ENCODE results near the gene LBX2. TPM values are rescaled to one million over a fixed set of nuclear protein-coding genes. Genes with fewer than 3 reads are reported as not detected.

LBX2 gene
- total RNA-seq = under 1 TPM; 0.38 to 0.94 TPM
- polyA plus RNA-seq = not detected

- CTCF ChIA-PET = interaction anchor here (0.7 to 1.8 kb wide), 4 partner anchors 10 to 45 kb away, joined by 3 to 7 read pairs (median 4); partner anchors contain the start of genes CCDC142 and TTC31
Measured at GRCh38 chr2:74499267-74499939, at the start of gene LBX2. LBX2 (minus strand) TSS chr2:74499603; CDS start chr2:74499537, 66 bp downstream.

GRCh38 chr2:74548285-74548899, 49.0 kb upstream of the LBX2 start:
- peaks cover 24% of the 10 kb centered on the region for H3K27me3 ChIP-seq (ENCODE audit: insufficient read depth, low read length, poor library complexity, severe bottlenecking)
- ChIA-PET POLR2A (no interaction called here), CTCF (no interaction called here)
- H3K36me3 ChIP-seq (ENCODE audit: insufficient read depth, low read length) = no peaks in the 10 kb centered on the region
- no peak overlapping the region for H3K27ac Mint-ChIP-seq
- H3K4me3 ChIP-seq (ENCODE audit: low read length) = peak overlapping the region; percentile 12
- H3K27ac ChIP-seq (ENCODE audit: low read depth, low read length) = no peak overlapping the region
- H3K4me1 ChIP-seq (ENCODE audit: insufficient read depth, low read length) = peaks cover 12% of the 10 kb centered on the region
- peaks cover 37 to 48% of the 10 kb centered on the region in 2 donors for H3K27me3 Mint-ChIP-seq
- peak overlapping the region; percentile 28 to 77 (median 57) for H3K4me3 Mint-ChIP-seq
- no peaks in the 10 kb centered on the region for H3K36me3 Mint-ChIP-seq
- H3K4me1 Mint-ChIP-seq = peaks cover 6 to 13% (median 7%) of the 10 kb centered on the region in 3 donors
- DNase-seq = no peak
- no peaks in the 10 kb centered on the region for H3K9me3 ChIP-seq (ENCODE audit: low read length)
- H3K9me3 Mint-ChIP-seq = peaks cover 0 to 2% (median 0%) of the 10 kb centered on the region in 5 donors

More at GRCh38 chr2:74499267-74499939, at the start of gene LBX2:
- Mint-ChIP-seq H3K36me3 (peaks cover 0 to 8% (median 2%) of the 10 kb centered on the region in 3 donors), H3K9me3 (peaks cover 0 to 2% (median 0%) of the 10 kb centered on the region in 5 donors), H3K27me3 (peaks cover 36 to 55% of the 10 kb centered on the region in 2 donors), H3K4me1 (peaks cover 29 to 52% (median 35%) of the 10 kb centered on the region in 3 donors), H3K4me3 (peak within 1 kb of the TSS; percentile 88 to 95 (median 91)), H3K27ac (peak within 1 kb of the TSS; percentile 36 to 92 (median 60))
- Histone ChIP-seq H3K27ac (ENCODE audit: low read depth, low read length) (no peak within 1 kb of the TSS), H3K36me3 (ENCODE audit: insufficient read depth, low read length) (no peaks in the 10 kb centered on the region), H3K4me3 (ENCODE audit: low read length) (peak within 1 kb of the TSS; percentile 58), H3K4me1 (ENCODE audit: insufficient read depth, low read length) (peaks cover 33% of the 10 kb centered on the region), H3K9me3 (ENCODE audit: low read length) (no peaks in the 10 kb centered on the region), H3K27me3 (ENCODE audit: insufficient read depth, low read length, poor library complexity, severe bottlenecking) (peaks cover 20% of the 10 kb centered on the region)
- DNase-seq = no peak
- POLR2A ChIA-PET = no interaction called here

- ChIA-PET POLR2A (interaction anchor here (0.6 kb wide), 1 partner anchor 35 kb away, joined by 7 read pairs; no protein-coding TSS in a partner anchor), CTCF (interaction anchor here (1.2 to 3.9 kb wide), 3 partner anchors 56 to 296 kb away, joined by 3 to 16 read pairs (median 3); partner anchors contain the start of genes CCDC142 and TTC31)
- Histone ChIP-seq H3K27ac (ENCODE audit: low read depth, low read length) (no peak overlapping the region), H3K4me1 (ENCODE audit: insufficient read depth, low read length) (peaks cover 12% of the 10 kb centered on the region), H3K27me3 (ENCODE audit: insufficient read depth, low read length, poor library complexity, severe bottlenecking) (peaks cover 31% of the 10 kb centered on the region), H3K36me3 (ENCODE audit: insufficient read depth, low read length) (no peaks in the 10 kb centered on the region), H3K4me3 (ENCODE audit: low read length) (no peak overlapping the region), H3K9me3 (ENCODE audit: low read length) (no peaks in the 10 kb centered on the region)
- no peak overlapping the region for H3K27ac Mint-ChIP-seq
- peaks cover 3 to 13% (median 7%) of the 10 kb centered on the region in 3 donors for H3K4me1 Mint-ChIP-seq
- no peaks in the 10 kb centered on the region for H3K9me3 Mint-ChIP-seq
- no peaks in the 10 kb centered on the region for H3K36me3 Mint-ChIP-seq
- peaks cover 34 to 56% of the 10 kb centered on the region in 2 donors for H3K27me3 Mint-ChIP-seq
- DNase-seq = no peak
- no peak overlapping the region for H3K4me3 Mint-ChIP-seq
Measured at GRCh38 chr2:74546004-74546403, 46.6 kb upstream of the LBX2 start.

- ChIA-PET CTCF (interaction anchor here (0.8 to 3.9 kb wide), 4 partner anchors 41 to 63 kb away, joined by 3 to 16 read pairs (median 3); partner anchors contain the start of genes CCDC142 and TTC31), POLR2A (no interaction called here)
- H3K9me3 ChIP-seq (ENCODE audit: low read length) = no peaks in the 10 kb centered on the region
- no peaks in the 10 kb centered on the region for H3K36me3 ChIP-seq (ENCODE audit: insufficient read depth, low read length)
- H3K27ac Mint-ChIP-seq = peak overlapping the region in 1 of 8 donors; percentile 1
- H3K9me3 Mint-ChIP-seq = no peaks in the 10 kb centered on the region
- peaks cover 33 to 50% of the 10 kb centered on the region in 2 donors for H3K27me3 Mint-ChIP-seq
- H3K4me3 Mint-ChIP-seq = no peak overlapping the region
- peaks cover 10% of the 10 kb centered on the region for H3K4me1 ChIP-seq (ENCODE audit: insufficient read depth, low read length)
- no peak overlapping the region for H3K4me3 ChIP-seq (ENCODE audit: low read length)
- H3K4me1 Mint-ChIP-seq = peaks cover 3 to 12% (median 7%) of the 10 kb centered on the region in 3 donors
- H3K36me3 Mint-ChIP-seq = no peaks in the 10 kb centered on the region
- peaks cover 26% of the 10 kb centered on the region for H3K27me3 ChIP-seq (ENCODE audit: insufficient read depth, low read length, poor library complexity, severe bottlenecking)
- DNase-seq = no peak
- no peak overlapping the region for H3K27ac ChIP-seq (ENCODE audit: low read depth, low read length)
Measured at GRCh38 chr2:74544634-74545033, 45.2 kb upstream of the LBX2 start.

- H3K36me3 Mint-ChIP-seq = no peaks in the 10 kb centered on the region
- CTCF ChIA-PET = no interaction called here
Measured at GRCh38 chr2:74542978-74543377, 43.6 kb upstream of the LBX2 start.

GRCh38 chr2:74540291-74540690, 40.9 kb upstream of the LBX2 start:
- Mint-ChIP-seq H3K27me3 (peaks cover 22 to 53% of the 10 kb centered on the region in 2 donors), H3K9me3 (no peaks in the 10 kb centered on the region), H3K36me3 (no peaks in the 10 kb centered on the region), H3K27ac (no peak overlapping the region), H3K4me3 (no peak overlapping the region), H3K4me1 (no peaks in the 10 kb centered on the region)
- H3K27me3 ChIP-seq (ENCODE audit: insufficient read depth, low read length, poor library complexity, severe bottlenecking) = peaks cover 12% of the 10 kb centered on the region
- no peak overlapping the region for H3K27ac ChIP-seq (ENCODE audit: low read depth, low read length)
- no peak overlapping the region for H3K4me3 ChIP-seq (ENCODE audit: low read length)
- ChIA-PET POLR2A (no interaction called here), CTCF (interaction anchor here (0.8 kb wide), 1 partner anchor 10 kb away, joined by 3 read pairs; the partner anchor contains the start of gene HTRA2)
- DNase-seq = no peak
- no peaks in the 10 kb centered on the region for H3K4me1 ChIP-seq (ENCODE audit: insufficient read depth, low read length)
- H3K36me3 ChIP-seq (ENCODE audit: insufficient read depth, low read length) = no peaks in the 10 kb centered on the region
- H3K9me3 ChIP-seq (ENCODE audit: low read length) = no peaks in the 10 kb centered on the region

More at GRCh38 chr2:74542978-74543377, 43.6 kb upstream of the LBX2 start:
- Mint-ChIP-seq H3K27me3 (peaks cover 29 to 56% of the 10 kb centered on the region in 2 donors), H3K27ac (no peak overlapping the region), H3K4me3 (no peak overlapping the region), H3K4me1 (peaks cover 0 to 2% (median under 1%) of the 10 kb centered on the region in 3 donors), H3K9me3 (no peaks in the 10 kb centered on the region)
- H3K27ac ChIP-seq (ENCODE audit: low read depth, low read length) = no peak overlapping the region
- no peak overlapping the region for H3K4me3 ChIP-seq (ENCODE audit: low read length)
- no peaks in the 10 kb centered on the region for H3K4me1 ChIP-seq (ENCODE audit: insufficient read depth, low read length)
- no peaks in the 10 kb centered on the region for H3K9me3 ChIP-seq (ENCODE audit: low read length)
- DNase-seq = no peak
- peaks cover 10% of the 10 kb centered on the region for H3K27me3 ChIP-seq (ENCODE audit: insufficient read depth, low read length, poor library complexity, severe bottlenecking)
- no peaks in the 10 kb centered on the region for H3K36me3 ChIP-seq (ENCODE audit: insufficient read depth, low read length)
- POLR2A ChIA-PET = no interaction called here

- no peak for DNase-seq
- H3K27me3 ChIP-seq (ENCODE audit: insufficient read depth, low read length, poor library complexity, severe bottlenecking) = peaks cover 12% of the 10 kb centered on the region
- H3K4me1 ChIP-seq (ENCODE audit: insufficient read depth, low read length) = no peaks in the 10 kb centered on the region
- peaks cover under 1% of the 10 kb centered on the region for H3K36me3 ChIP-seq (ENCODE audit: insufficient read depth, low read length)
- ChIA-PET POLR2A (interaction anchor here (1.1 kb wide), 1 partner anchor 15 kb away, joined by 4 read pairs; no protein-coding TSS in a partner anchor), CTCF (no interaction called here)
- Mint-ChIP-seq H3K36me3 (peaks cover 0 to under 1% (median 0%) of the 10 kb centered on the region in 3 donors), H3K9me3 (no peaks in the 10 kb centered on the region), H3K27ac (no peak overlapping the region), H3K4me3 (no peak overlapping the region), H3K27me3 (peaks cover 17 to 49% of the 10 kb centered on the region in 2 donors), H3K4me1 (no peaks in the 10 kb centered on the region)
- no peak overlapping the region for H3K4me3 ChIP-seq (ENCODE audit: low read length)
- no peaks in the 10 kb centered on the region for H3K9me3 ChIP-seq (ENCODE audit: low read length)
- no peak overlapping the region for H3K27ac ChIP-seq (ENCODE audit: low read depth, low read length)
Measured at GRCh38 chr2:74538881-74539339, 39.5 kb upstream of the LBX2 start.

- CTCF ChIA-PET = no interaction called here
- H3K27me3 ChIP-seq (ENCODE audit: insufficient read depth, low read length, poor library complexity, severe bottlenecking) = peaks cover 8% of the 10 kb centered on the region
- no peaks in the 10 kb centered on the region for H3K4me1 ChIP-seq (ENCODE audit: insufficient read depth, low read length)
- Mint-ChIP-seq H3K4me1 (peaks cover 2 to 3% (median 2%) of the 10 kb centered on the region in 3 donors), H3K27me3 (peaks cover 14 to 37% of the 10 kb centered on the region in 2 donors), H3K4me3 (no peak overlapping the region), H3K27ac (no peak overlapping the region), H3K36me3 (peaks cover 0 to 16% (median 0%) of the 10 kb centered on the region in 3 donors), H3K9me3 (no peaks in the 10 kb centered on the region)
- no peak overlapping the region for H3K4me3 ChIP-seq (ENCODE audit: low read length)
- H3K36me3 ChIP-seq (ENCODE audit: insufficient read depth, low read length) = peaks cover 9% of the 10 kb centered on the region
- H3K9me3 ChIP-seq (ENCODE audit: low read length) = no peaks in the 10 kb centered on the region
- POLR2A ChIA-PET = no interaction called here
- H3K27ac ChIP-seq (ENCODE audit: low read depth, low read length) = no peak overlapping the region
- DNase-seq = no peak
Measured at GRCh38 chr2:74537140-74537539, 37.7 kb upstream of the LBX2 start.

Measured in CD8-positive, alpha-beta memory T cell (primary cell).